PFSK-1 (cell line): ENCODE data around the gene GLIS1.

Source experiments
- FOXP2 ChIP-seq: optimal IDR thresholded peaks from 2 replicates; pipeline ENCODE3; 2011; ENCODE audit warnings: borderline replicate concordance, control low read depth, inconsistent platforms; ENCODE audit not compliant: insufficient read depth; ENCODE audit errors: extremely low read length, extremely low read depth
- POLR2AphosphoS5 ChIP-seq: IDR thresholded peaks from 2 replicates; pipeline ENCODE4 v1.6.1; 2012; ENCODE audit warnings: low read depth, mild to moderate bottlenecking, control low read depth, low read length, moderate library complexity
- REST ChIP-seq, 2 experiments: IDR thresholded peaks; 2 replicates each; pipeline versions ENCODE4 v1.6.1 to v1.8.0; 2011 to 2012; ENCODE audit warnings: low read depth in 2 of 2, low read length in 2 of 2, control low read depth in 1 of 2, inconsistent platforms in 1 of 2, mild to moderate bottlenecking in 1 of 2, moderate library complexity in 1 of 2; ENCODE audit not compliant: insufficient read depth in 1 of 2
- SIN3A ChIP-seq: IDR thresholded peaks from 2 replicates; pipeline ENCODE4 v1.6.1; 2012; ENCODE audit warnings: mild to moderate bottlenecking, low read length, moderate library complexity, borderline replicate concordance; ENCODE audit not compliant: insufficient read depth
- TAF1 ChIP-seq: IDR thresholded peaks from 2 replicates; pipeline ENCODE4 v1.6.1; 2012; ENCODE audit warnings: low read length, control low read depth, borderline replicate concordance; ENCODE audit not compliant: insufficient read depth

Gene GLIS1

GRCh38 chr1:53682881-53683280 is 56.1 kb downstream of the GLIS1 start:
- TF ChIP-seq REST (IDR thresholded peaks at IDR 0.05; ENCODE audit: insufficient read depth in 1 of 2, low read depth in 2 of 2, low read length in 2 of 2) = no peak
- no peak for TF ChIP-seq POLR2AphosphoS5
- no peak for TF ChIP-seq FOXP2
- TF ChIP-seq TAF1 = no peak
- no peak for TF ChIP-seq SIN3A

GRCh38 chr1:53681977-53682685 is 56.8 kb downstream of the GLIS1 start:
- TF ChIP-seq FOXP2 = no peak
- TF ChIP-seq POLR2AphosphoS5 = no peak
- TF ChIP-seq REST (IDR thresholded peaks at IDR 0.05; ENCODE audit: insufficient read depth in 1 of 2, low read depth in 2 of 2, low read length in 2 of 2) = no peak

- TF ChIP-seq FOXP2 (no peak), REST (IDR thresholded peaks at IDR 0.05; ENCODE audit: insufficient read depth in 1 of 2, low read depth in 2 of 2, low read length in 2 of 2) (no peak), TAF1 (no peak), SIN3A (no peak), POLR2AphosphoS5 (no peak)
Observed at GRCh38 chr1:53681351-53681976, 57.5 kb downstream of the GLIS1 start.

- TF ChIP-seq TAF1 (no peak), FOXP2 (no peak), SIN3A (no peak), POLR2AphosphoS5 (no peak), REST (IDR thresholded peaks at IDR 0.05; ENCODE audit: insufficient read depth in 1 of 2, low read depth in 2 of 2, low read length in 2 of 2) (no peak)
Observed at GRCh38 chr1:53680868-53681267, 58.1 kb downstream of the GLIS1 start.
